Retinal pigment epithelial cell (primary cell): Measurements from ENCODE around the gene NKD1.

Source experiments
- DNase-seq: peaks from one replicate; pipeline ENCODE4 v3.0.0-alpha.2; 2010; ENCODE audit warnings: low read depth
- H3K4me3 ChIP-seq: 2 replicates; pipeline ENCODE4 v1.5.1; 2011; ENCODE audit warnings: mild to moderate bottlenecking, low read length, control low read depth, moderate library complexity
- TF ChIP-seq, protein P1 (sequence below): conservative IDR thresholded peaks from 2 replicates; pipeline ENCODE4 v1.5.1; 2011; ENCODE audit warnings: low read depth, low read length, control low read depth, inconsistent platforms

Gene NKD1

DNA sequence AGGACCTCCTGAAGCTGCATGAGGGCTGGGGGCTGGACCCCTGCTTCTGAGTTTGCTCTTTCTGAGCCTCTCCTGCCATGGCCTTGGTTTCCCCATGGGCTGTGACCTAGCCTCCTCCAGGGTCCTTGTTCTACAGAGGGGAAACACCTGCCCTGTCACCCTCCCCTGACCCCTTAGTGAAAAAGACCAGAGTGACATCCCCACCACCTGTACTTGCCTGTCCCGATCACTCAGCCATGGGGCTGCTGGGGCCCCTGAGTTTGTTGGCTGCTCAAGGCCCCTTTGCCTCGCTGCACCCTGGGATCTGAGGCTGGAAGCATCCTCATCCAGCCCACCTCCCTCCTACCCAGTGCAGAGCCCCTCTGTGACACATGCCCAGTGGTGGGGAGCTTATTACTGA, 146.0 kb downstream of the NKD1 start:
- no peak for DNase-seq
- no peak overlapping the region for H3K4me3 ChIP-seq
- TF ChIP-seq, protein P1, sequence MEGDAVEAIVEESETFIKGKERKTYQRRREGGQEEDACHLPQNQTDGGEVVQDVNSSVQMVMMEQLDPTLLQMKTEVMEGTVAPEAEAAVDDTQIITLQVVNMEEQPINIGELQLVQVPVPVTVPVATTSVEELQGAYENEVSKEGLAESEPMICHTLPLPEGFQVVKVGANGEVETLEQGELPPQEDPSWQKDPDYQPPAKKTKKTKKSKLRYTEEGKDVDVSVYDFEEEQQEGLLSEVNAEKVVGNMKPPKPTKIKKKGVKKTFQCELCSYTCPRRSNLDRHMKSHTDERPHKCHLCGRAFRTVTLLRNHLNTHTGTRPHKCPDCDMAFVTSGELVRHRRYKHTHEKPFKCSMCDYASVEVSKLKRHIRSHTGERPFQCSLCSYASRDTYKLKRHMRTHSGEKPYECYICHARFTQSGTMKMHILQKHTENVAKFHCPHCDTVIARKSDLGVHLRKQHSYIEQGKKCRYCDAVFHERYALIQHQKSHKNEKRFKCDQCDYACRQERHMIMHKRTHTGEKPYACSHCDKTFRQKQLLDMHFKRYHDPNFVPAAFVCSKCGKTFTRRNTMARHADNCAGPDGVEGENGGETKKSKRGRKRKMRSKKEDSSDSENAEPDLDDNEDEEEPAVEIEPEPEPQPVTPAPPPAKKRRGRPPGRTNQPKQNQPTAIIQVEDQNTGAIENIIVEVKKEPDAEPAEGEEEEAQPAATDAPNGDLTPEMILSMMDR, result no peak

DNA sequence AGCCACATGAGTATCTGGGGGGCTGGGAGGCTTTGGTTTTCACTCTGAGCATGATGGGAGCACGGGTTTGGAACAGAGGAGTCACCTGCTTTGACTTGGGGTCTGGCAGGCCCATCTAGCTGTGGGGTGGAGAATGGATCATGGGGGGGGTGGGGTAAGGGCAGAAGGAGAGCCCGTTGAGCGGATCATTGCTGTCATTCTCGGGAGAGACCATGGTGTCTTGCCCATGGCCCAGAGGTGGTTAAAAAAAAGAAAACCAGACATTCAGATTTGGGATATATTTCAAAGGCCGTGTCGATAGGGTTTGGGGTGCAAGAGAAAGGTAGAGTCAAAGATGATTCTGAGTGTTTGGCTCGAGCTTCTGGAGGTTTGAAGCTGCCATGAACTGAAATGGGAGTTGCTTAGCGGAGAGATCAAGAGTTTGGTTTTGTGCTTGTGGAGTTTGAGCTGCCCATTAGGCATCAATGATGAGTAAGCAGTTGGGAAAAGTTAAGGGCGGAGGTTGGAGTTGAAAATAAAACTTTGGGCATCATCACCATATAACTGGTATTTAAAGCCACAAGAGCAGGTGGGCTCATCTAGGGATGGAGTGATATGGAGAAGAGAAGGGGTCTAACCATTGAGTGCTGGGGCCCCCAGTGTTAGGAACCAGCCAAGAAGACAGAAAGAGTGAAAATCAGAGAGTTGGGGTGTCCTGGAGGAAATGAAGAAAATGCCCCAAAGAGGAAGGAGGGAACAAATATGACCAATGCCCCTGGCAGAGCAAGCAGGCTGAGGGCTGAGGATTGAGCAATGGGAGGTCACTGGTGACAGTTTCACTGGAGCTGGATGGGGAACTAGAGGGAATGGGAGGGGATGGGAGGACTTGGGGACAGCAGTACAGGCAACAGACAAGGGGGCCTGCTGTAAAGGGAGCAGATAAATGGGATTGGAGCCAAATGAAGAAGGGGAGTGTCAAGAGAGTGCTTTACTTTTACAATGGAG, 147.1 kb downstream of the NKD1 start:
- H3K4me3 ChIP-seq, result no peak overlapping the region
- TF ChIP-seq, protein P1, result no peak
- no peak for DNase-seq

DNA sequence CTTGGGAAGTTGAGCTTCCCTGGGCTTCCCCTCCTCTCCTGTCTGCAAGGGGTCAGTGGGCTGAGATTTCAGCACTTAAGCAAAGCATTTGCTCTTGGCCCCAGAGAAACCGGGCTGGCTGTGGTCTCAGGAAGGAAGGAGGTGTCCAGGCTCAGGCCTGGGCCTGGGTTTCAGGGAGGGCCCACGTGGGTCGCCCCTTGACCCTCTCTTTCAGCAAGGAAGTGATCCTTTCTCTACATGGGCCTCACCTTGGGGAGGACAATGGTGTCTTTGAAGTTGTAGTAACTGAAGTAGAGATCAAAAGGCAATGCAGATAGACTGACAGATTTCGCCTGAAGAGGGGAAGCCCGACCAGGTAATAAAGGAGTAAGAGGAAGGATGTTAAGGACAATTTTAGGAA, 147.9 kb downstream of the NKD1 start:
- DNase-seq, result no peak
- TF ChIP-seq, protein P1, result no peak
- H3K4me3 ChIP-seq, result no peak overlapping the region

DNA sequence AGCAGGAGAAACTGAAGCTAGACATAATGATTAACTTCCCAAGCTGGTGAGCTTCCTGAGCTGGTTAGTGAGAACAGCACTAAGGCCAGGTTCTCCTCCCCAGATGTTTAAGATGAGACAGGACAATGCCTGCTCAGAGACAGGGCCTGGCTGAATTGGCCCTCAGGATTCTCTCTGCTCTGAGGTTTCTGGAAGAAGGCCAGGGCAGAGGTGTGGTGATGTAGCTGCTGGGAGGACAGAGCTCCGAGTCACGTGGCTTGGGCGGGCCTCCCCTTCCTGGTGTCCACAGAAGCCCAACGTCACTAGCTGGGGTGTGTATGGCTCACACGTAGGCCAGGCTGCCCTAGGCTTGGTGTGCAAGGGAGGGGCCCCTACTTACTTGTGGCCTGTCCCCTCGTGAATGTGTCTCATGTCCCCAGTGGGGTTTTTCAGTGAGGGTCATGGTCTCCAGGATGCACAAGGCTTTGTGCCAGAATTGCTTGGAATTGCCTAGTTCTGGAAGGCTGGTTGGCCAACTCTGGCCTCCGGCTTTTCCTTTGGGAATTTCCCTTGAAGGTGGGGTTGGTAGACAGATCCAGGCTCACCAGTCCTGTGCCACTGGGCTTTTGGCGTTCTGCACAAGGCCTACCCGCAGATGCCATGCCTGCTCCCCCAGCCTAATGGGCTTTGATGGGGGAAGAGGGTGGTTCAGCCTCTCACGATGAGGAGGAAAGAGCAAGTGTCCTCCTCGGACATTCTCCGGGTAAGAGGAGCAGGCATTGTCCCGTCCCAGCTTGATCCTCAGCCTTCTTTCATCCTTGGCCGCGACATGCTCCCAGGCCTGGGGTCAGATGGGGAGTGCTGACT, 148.6 kb downstream of the NKD1 start:
- no peak overlapping the region for H3K4me3 ChIP-seq
- TF ChIP-seq, protein P1, result no peak
- DNase-seq, result no peak

DNA sequence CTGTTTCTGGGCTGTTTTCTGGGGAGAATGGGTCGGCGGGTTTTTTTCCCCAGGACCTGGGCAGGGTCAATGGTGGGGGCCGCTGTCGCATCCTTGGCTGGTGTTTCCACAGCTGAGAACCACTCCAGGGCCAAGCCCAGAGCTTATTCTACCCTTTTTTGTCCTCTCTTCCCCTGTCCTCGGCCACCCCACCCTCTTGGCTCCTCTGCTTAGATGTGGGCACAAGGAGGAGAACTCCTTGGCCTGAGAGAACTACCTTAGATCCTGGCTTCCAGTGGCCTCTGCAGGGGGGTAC, 149.2 kb downstream of the NKD1 start:
- no peak for DNase-seq
- H3K4me3 ChIP-seq, result no peak overlapping the region
- TF ChIP-seq, protein P1, result no peak

DNA sequence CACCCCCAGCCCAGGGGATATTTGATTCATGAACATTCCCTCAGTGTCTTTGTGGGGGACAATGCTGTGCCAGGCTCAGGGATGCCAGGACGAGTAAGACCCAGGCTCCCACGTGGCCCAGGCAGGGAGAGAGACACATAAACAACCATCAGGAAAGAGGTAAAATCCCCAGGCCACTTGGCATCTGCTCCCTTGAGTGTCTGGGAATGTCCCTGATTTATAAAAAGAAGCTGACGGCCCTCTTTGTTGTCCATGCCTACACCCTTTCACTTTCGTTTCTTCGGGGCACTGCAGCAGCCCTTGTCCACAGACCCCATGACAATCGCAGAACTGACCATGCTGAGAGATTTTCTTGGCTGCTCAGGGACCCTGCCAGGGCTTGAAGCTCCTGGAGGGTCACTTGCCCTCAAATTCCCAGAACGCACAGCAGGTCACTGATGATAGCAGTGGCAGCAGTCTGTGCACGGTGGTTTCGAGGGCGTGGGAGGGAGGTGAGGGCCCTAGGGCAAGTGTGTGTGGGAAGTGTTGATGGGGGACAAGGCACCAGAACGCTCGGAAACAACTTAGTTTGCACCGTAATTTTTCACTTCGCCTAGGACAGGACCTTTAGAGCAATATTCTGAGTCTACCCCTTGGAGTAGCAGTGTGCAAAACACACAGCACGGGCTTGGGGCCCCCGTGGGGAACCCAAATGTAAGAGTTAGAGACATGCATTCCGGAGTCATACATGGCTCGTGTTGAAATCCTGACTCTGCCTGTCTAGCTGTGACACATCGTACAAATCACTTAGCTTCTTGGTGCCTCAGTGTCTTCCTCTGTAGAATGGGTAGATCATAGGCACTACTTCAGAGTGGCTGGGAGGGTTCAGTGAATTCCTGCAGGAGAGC, 149.9 kb downstream of the NKD1 start:
- TF ChIP-seq, protein P1, result no peak
- no peak for DNase-seq
- H3K4me3 ChIP-seq, result no peak overlapping the region
